AG04449 (cell line): ENCODE measurements around the gene CALN1.
"Not testable (repeated sequence)": the region's sequence is repeated elsewhere in the genome, so short reads cannot be mapped to it uniquely, and the experiment has no call there.

Experiments used
- CTCF ChIA-PET: fragments of 350-600 bp; formaldehyde crosslinking; extraction: SDS; loops from one replicate; lab custom pipeline; 2021; ENCODE audit warnings: antibody characterized with exemption; lab: Yijun Ruan, JAX
- POLR2A ChIA-PET: fragments of 400-600, 350-600 bp; formaldehyde crosslinking; extraction: SDS; loops from one replicate; lab custom pipeline; 2020; ENCODE audit warnings: antibody characterized with exemption, inconsistent platforms; lab: Yijun Ruan, JAX
- DNase-seq: peaks from one replicate; pipeline ENCODE4 v3.0.0-alpha.2; 2010; ENCODE audit warnings: low read depth, low spot score
- H3K4me3 ChIP-seq: 2 replicates; pipeline ENCODE4 v1.5.1; 2011; ENCODE audit warnings: low read depth, mild to moderate bottlenecking, control low read depth, low read length
- TF ChIP-seq, protein P1 (sequence below): IDR thresholded peaks from one replicate; pipeline ENCODE4 v1.5.1; 2011; ENCODE audit warnings: mild to moderate bottlenecking, moderate library complexity, low read length, control low read depth, inconsistent platforms; ENCODE audit not compliant: insufficient read depth; ENCODE audit errors: missing control alignments

Gene CALN1

DNA sequence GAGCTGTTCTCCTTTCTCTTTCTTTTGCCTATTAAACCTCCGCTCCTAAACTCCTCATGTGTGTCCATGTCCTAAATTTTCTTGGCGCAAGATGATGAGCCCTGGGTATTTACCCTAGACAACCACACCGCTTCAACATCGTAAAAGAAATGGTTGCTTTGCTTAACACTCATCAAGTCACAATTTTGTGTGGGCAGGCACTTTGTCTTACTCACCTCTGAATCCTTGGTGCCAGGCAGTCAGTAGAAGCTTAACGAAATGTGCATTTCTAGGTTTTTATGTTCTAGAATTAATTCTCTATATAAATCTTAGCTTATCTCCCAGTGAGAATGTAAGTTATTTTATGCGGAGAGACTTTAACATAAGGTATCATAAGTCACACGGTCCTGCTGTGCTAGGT is 478.7 kb downstream of the CALN1 start:
- no peak for DNase-seq
- ChIA-PET POLR2A (no interaction called here), CTCF (no interaction called here)
- no peak overlapping the region for H3K4me3 ChIP-seq
- TF ChIP-seq, protein P1, sequence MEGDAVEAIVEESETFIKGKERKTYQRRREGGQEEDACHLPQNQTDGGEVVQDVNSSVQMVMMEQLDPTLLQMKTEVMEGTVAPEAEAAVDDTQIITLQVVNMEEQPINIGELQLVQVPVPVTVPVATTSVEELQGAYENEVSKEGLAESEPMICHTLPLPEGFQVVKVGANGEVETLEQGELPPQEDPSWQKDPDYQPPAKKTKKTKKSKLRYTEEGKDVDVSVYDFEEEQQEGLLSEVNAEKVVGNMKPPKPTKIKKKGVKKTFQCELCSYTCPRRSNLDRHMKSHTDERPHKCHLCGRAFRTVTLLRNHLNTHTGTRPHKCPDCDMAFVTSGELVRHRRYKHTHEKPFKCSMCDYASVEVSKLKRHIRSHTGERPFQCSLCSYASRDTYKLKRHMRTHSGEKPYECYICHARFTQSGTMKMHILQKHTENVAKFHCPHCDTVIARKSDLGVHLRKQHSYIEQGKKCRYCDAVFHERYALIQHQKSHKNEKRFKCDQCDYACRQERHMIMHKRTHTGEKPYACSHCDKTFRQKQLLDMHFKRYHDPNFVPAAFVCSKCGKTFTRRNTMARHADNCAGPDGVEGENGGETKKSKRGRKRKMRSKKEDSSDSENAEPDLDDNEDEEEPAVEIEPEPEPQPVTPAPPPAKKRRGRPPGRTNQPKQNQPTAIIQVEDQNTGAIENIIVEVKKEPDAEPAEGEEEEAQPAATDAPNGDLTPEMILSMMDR = no peak

DNA sequence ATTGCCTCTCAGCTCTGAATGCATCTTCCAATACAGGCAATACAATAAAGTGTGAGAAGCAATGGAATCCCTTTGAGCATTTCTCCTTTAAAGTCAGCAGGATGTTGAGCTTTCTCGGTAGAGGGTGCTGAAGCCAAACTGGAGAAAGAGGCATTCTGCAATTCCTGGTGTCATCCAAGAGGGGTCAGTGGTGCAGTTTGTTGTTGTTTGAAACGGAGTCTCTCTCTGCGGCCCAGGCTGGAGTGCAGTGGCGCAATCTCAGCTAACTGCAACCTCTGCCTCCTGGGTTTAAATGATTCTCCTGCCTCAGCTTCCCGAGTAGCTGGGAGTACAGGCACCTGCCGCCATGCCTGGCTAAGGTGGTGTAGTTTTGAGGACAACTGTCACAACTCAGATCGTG is 486.5 kb downstream of the CALN1 start:
- POLR2A ChIA-PET = no interaction called here

DNA sequence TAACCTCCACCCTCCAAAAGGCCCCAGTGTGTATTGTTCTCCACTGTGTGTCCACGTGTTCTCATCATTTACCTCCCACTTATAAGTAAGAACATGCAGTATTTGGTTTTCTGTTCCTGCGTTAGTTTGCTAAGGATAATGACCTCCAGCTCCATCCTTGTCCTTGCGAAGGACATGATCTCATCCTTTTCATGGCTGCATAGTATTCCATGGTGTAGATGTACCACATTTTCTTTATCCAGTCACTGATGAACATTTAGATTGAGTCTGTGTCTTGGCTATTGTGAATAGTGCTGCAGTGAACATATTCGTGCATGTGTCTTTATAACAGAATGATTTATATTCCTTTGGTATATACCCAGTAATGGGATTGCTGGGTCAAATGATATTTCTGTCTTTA is 497.9 kb downstream of the CALN1 start:
- CTCF ChIA-PET, H3K4me3 ChIP-seq, DNase-seq, POLR2A ChIA-PET: not testable (repeated sequence)

More for the DNA sequence above, 486.5 kb downstream of the CALN1 start:
- no peak for DNase-seq
- TF ChIP-seq, protein P1 = peak; percentile 4
- no peak overlapping the region for H3K4me3 ChIP-seq
- CTCF ChIA-PET = no interaction called here

DNA sequence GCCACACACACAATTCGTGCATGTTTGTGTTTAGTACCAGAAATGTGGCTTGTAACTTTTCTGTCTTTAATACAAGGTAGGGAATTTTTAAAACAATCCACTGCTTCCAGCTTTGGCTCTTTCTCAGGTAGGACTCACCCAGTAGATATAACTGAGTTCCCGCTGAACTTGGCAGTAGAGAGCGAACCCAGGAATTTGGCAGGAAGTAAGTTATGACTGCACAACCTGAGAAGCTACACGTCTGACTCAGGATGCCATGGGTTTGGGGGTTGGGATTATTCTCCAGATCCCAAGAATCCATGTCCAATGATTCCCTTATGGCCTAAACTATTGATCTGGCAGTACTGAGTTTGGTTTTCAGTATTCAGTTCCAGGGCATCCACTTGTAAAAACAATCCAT is 499.7 kb downstream of the CALN1 start:
- no peak for DNase-seq
- H3K4me3 ChIP-seq = no peak overlapping the region
- CTCF ChIA-PET = no interaction called here
- POLR2A ChIA-PET = no interaction called here
- TF ChIP-seq, protein P1 = no peak

DNA sequence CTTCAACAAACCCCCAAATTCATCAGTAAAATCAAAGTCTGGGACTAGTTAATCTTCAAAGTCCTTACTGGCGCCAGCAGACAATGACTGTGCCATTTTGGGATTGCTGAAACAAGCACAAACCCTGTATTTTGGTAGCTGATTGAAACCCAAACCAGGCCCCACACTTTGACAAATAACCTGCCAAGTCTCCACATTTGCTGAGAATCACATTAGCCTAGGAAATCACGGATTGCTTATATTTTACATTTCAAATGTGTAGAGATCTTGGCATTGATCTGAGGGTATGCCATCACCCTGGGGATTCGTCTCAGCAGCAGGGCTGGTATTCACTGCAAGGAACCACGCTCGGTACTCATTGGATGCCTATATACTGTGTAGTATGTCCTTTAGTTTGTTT is 501.1 kb downstream of the CALN1 start:
- H3K4me3 ChIP-seq = no peak overlapping the region
- DNase-seq = no peak
- CTCF ChIA-PET = no interaction called here
- TF ChIP-seq, protein P1 = no peak
- POLR2A ChIA-PET = no interaction called here

DNA sequence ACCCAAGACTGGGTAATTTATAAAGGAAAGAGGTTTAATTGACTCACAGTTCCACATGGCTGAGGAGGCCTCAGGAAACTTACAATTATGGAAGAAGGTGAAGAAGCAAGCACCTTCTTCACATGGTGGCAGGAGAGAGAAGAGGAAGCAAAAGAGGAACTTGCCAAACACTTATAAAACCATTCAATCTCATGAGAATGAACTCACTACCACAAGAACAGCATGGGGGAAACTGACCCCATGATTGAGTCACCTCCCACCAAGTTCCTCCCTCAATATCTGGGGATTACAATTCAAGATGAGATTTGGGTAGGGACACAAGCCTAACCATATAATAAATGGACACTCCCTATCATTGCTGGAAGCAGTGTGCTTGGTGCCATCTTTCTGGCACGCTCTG is 506.3 kb downstream of the CALN1 start:
- H3K4me3 ChIP-seq = no peak overlapping the region
- no peak for DNase-seq
- POLR2A ChIA-PET = no interaction called here
- CTCF ChIA-PET = no interaction called here
- TF ChIP-seq, protein P1 = no peak

DNA sequence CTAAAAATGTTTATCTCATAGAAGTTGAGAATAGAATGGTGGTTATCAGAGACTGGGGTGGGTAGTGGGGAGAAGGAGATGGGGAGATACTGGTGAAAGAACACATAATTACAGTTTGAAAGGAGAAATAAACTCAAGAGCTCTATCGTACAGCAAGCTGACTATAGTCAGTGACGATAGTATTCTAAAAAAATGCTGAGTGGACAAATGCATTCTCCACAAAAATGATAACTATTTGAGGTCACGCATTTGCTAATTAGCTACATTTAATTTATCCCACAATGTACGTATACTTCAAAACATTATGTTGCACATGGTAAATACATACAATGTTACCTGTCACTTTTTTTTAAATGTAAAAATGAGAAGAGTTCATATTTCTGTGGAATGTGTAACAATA is 507.7 kb downstream of the CALN1 start:
- H3K4me3 ChIP-seq = no peak overlapping the region
- POLR2A ChIA-PET = no interaction called here
- TF ChIP-seq, protein P1 = no peak
- no peak for DNase-seq
- CTCF ChIA-PET = no interaction called here
